SU-DHL-6 (cell line): ENCODE data around the gene LTBP1.

Source experiments
- H2AFZ ChIP-seq: fragments of 200-600 bp; sonication (generic); 2 replicates; pipeline ENCODE4 v1.6.1; 2014; ENCODE audit warnings: low read depth, mild to moderate bottlenecking, moderate library complexity, mixed read lengths, antibody characterized with exemption, low read length; ENCODE audit not compliant: severe bottlenecking
- H3F3A ChIP-seq: fragments of 200-600 bp; shearing (Covaris generic); 2 replicates; pipeline ENCODE4 v1.6.0; 2016; ENCODE audit warnings: antibody characterized with exemption, mild to moderate bottlenecking; ENCODE audit not compliant: insufficient read depth
- H3K27ac ChIP-seq: fragments of 200-600 bp; sonication (generic); 2 replicates; pipeline ENCODE4 v1.5.1; 2016; ENCODE audit warnings: low read depth, mild to moderate bottlenecking, low read length, moderate library complexity, mixed read lengths
- H3K27me3 ChIP-seq: fragments of 200-600 bp; sonication (generic), shearing (Covaris generic); 2 replicates; pipeline ENCODE4 v1.6.0; 2014; ENCODE audit warnings: mild to moderate bottlenecking, low read length
- H3K36me3 ChIP-seq: fragments of 200-600 bp; sonication (generic); 2 replicates; pipeline ENCODE4 v1.6.1; 2014; ENCODE audit warnings: mild to moderate bottlenecking, low read length, mixed read lengths
- H3K4me2 ChIP-seq: fragments of 300-600, 200-600 bp; shearing (Covaris generic), sonication (generic); 2 replicates; pipeline ENCODE4 v1.6.0; 2014; ENCODE audit warnings: low read length, low read depth, mild to moderate bottlenecking; ENCODE audit not compliant: poor library complexity, severe bottlenecking
- H3K4me3 ChIP-seq: fragments of 200-600 bp; sonication (generic); 2 replicates; pipeline ENCODE4 v1.5.1; 2014; ENCODE audit warnings: antibody characterized with exemption, low read length, mild to moderate bottlenecking, mixed read lengths; ENCODE audit not compliant: insufficient read depth, poor library complexity, severe bottlenecking
- H3K79me2 ChIP-seq: fragments of 200-600 bp; sonication (generic); 2 replicates; pipeline ENCODE4 v1.6.1; 2014; ENCODE audit warnings: mild to moderate bottlenecking, low read length, moderate library complexity; ENCODE audit not compliant: insufficient read depth
- H3K9ac ChIP-seq: fragments of 200-600 bp; sonication (generic); 2 replicates; pipeline ENCODE4 v1.7.0; 2014; ENCODE audit warnings: mild to moderate bottlenecking, low read length
- H3K9me2 ChIP-seq: fragments of 200-600 bp; sonication (generic); replicated peaks from 2 replicates; pipeline ENCODE4 v1.6.1; 2014; ENCODE audit warnings: low read length; ENCODE audit not compliant: insufficient read depth
- H3K9me3 ChIP-seq: fragments of 200-600 bp; sonication (generic); 2 replicates; pipeline ENCODE4 v1.6.1; 2014; ENCODE audit warnings: low read length, mixed read lengths; ENCODE audit not compliant: insufficient read depth
- H4K20me1 ChIP-seq: fragments of 200-600 bp; sonication (generic); 2 replicates; pipeline ENCODE4 v1.6.1; 2014; ENCODE audit warnings: low read depth, mild to moderate bottlenecking, antibody characterized with exemption, low read length, moderate library complexity, mixed read lengths
- CTCF ChIP-seq: fragments of 200-600 bp; sonication (generic); IDR thresholded peaks from one replicate; pipeline ENCODE4 v1.5.1; 2017; ENCODE audit warnings: antibody characterized with exemption, mild to moderate bottlenecking, low read length, moderate library complexity; ENCODE audit not compliant: insufficient read depth, poor library complexity, severe bottlenecking
- EZH2phosphoT487 ChIP-seq: fragments of 200-600 bp; sonication (generic), shearing (Covaris generic); conservative IDR thresholded peaks from 2 replicates; pipeline ENCODE4 v1.6.1; 2018; ENCODE audit warnings: mild to moderate bottlenecking, antibody characterized with exemption, low read length, moderate library complexity, mixed read lengths

LTBP1 gene

GRCh38 chr2:33380001-33380609 lies 433.4 kb downstream of the LTBP1 start:
- Histone ChIP-seq H2AFZ (no peak overlapping the region), H3K4me3 (no peak overlapping the region), H3K36me3 (peaks cover 3% of the 10 kb centered on the region; the same call in 1 of the 2 replicates), H3K27me3 (no peaks in the 10 kb centered on the region), H3K27ac (0 out of 2 replicates have a peak overlapping the region, but pooled peaks have one; percentile 1), H4K20me1 (no peaks in the 10 kb centered on the region), H3K4me2 (no peak overlapping the region), H3K79me2 (no peaks in the 10 kb centered on the region), H3K9me3 (no peaks in the 10 kb centered on the region), H3F3A (peaks cover 25% of the 10 kb centered on the region), H3K9ac (no peak overlapping the region), H3K9me2 (no peaks in the 10 kb centered on the region)
- TF ChIP-seq CTCF (peak; percentile 82), EZH2phosphoT487 (no peak)

GRCh38 chr2:33380719-33381118 lies 434.0 kb downstream of the LTBP1 start:
- Histone ChIP-seq H3K9me3 (no peaks in the 10 kb centered on the region), H3K9me2 (no peaks in the 10 kb centered on the region), H3K27ac (0 out of 2 replicates have a peak overlapping the region, but pooled peaks have one; percentile 1), H3K27me3 (no peaks in the 10 kb centered on the region), H4K20me1 (no peaks in the 10 kb centered on the region), H3K79me2 (no peaks in the 10 kb centered on the region), H3K4me3 (no peak overlapping the region), H3K4me2 (no peak overlapping the region), H3K36me3 (peaks cover 3% of the 10 kb centered on the region; the same call in 1 of the 2 replicates), H3F3A (peaks cover 25% of the 10 kb centered on the region), H2AFZ (no peak overlapping the region), H3K9ac (no peak overlapping the region)
- TF ChIP-seq EZH2phosphoT487: no peak

- peaks cover 3% of the 10 kb centered on the region; the same call in 1 of the 2 replicates for H3K36me3 ChIP-seq
- no peak overlapping the region for H3K4me2 ChIP-seq
- H3K79me2 ChIP-seq: no peaks in the 10 kb centered on the region
- no peaks in the 10 kb centered on the region for H3K27me3 ChIP-seq
- no peaks in the 10 kb centered on the region for H3K9me3 ChIP-seq
- no peak overlapping the region for H3K27ac ChIP-seq
- H3K9ac ChIP-seq: no peak overlapping the region
- peaks cover 25% of the 10 kb centered on the region for H3F3A ChIP-seq
- H2AFZ ChIP-seq: no peak overlapping the region
- no peaks in the 10 kb centered on the region for H3K9me2 ChIP-seq
- TF ChIP-seq EZH2phosphoT487 (no peak), CTCF (no peak)
- H4K20me1 ChIP-seq: no peaks in the 10 kb centered on the region
- no peak overlapping the region for H3K4me3 ChIP-seq
Observed at GRCh38 chr2:33381301-33381858, 434.6 kb downstream of the LTBP1 start.

- no peak overlapping the region for H3K4me2 ChIP-seq
- peaks cover 10% of the 10 kb centered on the region for H3F3A ChIP-seq
- no peak for TF ChIP-seq CTCF
- no peak for TF ChIP-seq EZH2phosphoT487
- H3K79me2 ChIP-seq: no peaks in the 10 kb centered on the region
- no peaks in the 10 kb centered on the region for H3K27me3 ChIP-seq
- H2AFZ ChIP-seq: no peak overlapping the region
- no peaks in the 10 kb centered on the region for H3K9me3 ChIP-seq
- H3K4me3 ChIP-seq: no peak overlapping the region
- H3K9me2 ChIP-seq: no peaks in the 10 kb centered on the region
- H3K9ac ChIP-seq: no peak overlapping the region
- H3K36me3 ChIP-seq: peaks cover 3% of the 10 kb centered on the region; the same call in 1 of the 2 replicates
- no peak overlapping the region for H3K27ac ChIP-seq
- H4K20me1 ChIP-seq: no peaks in the 10 kb centered on the region
Observed at GRCh38 chr2:33383855-33384598, 437.3 kb downstream of the LTBP1 start.
